Fibroblast of lung (primary cell): ENCODE data around the gene SERPIND1. TPM values are rescaled to one million over a fixed set of nuclear protein-coding genes. Genes with fewer than 3 reads are reported as not detected.

Source experiments
- DNase-seq, 2 donors: peaks; one replicate each; pipeline versions ENCODE4 v3.0.0 to v3.0.0-alpha.2; 2010; ENCODE audit warnings: low read depth in 2 of 2
- H2AFZ ChIP-seq: 2 replicates; pipeline ENCODE4 v1.5.1; 2012; ENCODE audit warnings: low read length, control low read depth, inconsistent platforms
- H3K27ac ChIP-seq: 2 replicates; pipeline ENCODE4 v1.5.1; 2011; ENCODE audit warnings: low read length, control low read depth; ENCODE audit not compliant: insufficient read depth
- H3K27me3 ChIP-seq: 2 replicates; pipeline ENCODE4 v1.5.1; 2011; ENCODE audit warnings: mild to moderate bottlenecking, low read length; ENCODE audit not compliant: control insufficient read depth, insufficient read depth
- H3K36me3 ChIP-seq: 2 replicates; pipeline ENCODE4 v1.5.1; 2011; ENCODE audit warnings: low read length; ENCODE audit not compliant: control insufficient read depth, insufficient read depth
- H3K4me1 ChIP-seq: 2 replicates; pipeline ENCODE4 v1.5.1; 2011; ENCODE audit warnings: low read length; ENCODE audit not compliant: control insufficient read depth, insufficient read depth; ENCODE audit errors: extremely low read depth
- H3K4me2 ChIP-seq: 2 replicates; pipeline ENCODE4 v1.5.1; 2011; ENCODE audit warnings: low read length, control low read depth; ENCODE audit not compliant: insufficient read depth; ENCODE audit errors: extremely low read depth
- H3K4me3 ChIP-seq, 4 experiments: fragments of 200-600 bp in 1 of 4; sonication (generic) in 1 of 4; replicated peaks in 1 of 4; 2 replicates each; pipeline ENCODE4 v1.5.1; 2011 to 2016; ENCODE audit warnings: low read length in 4 of 4, low read depth in 3 of 4, mild to moderate bottlenecking in 3 of 4, control low read depth in 2 of 4, inconsistent platforms in 1 of 4, mixed read lengths in 1 of 4; ENCODE audit not compliant: insufficient read depth in 1 of 4; ENCODE audit errors: control extremely low read depth in 1 of 4
- H3K79me2 ChIP-seq: 2 replicates; pipeline ENCODE4 v1.5.1; 2012; ENCODE audit warnings: mild to moderate bottlenecking, low read length, inconsistent platforms; ENCODE audit not compliant: control insufficient read depth, insufficient read depth
- H3K9ac ChIP-seq: 2 replicates; pipeline ENCODE4 v1.5.1; 2011; ENCODE audit warnings: mild to moderate bottlenecking, low read length, control low read depth; ENCODE audit not compliant: insufficient read depth
- H3K9me3 ChIP-seq: 2 replicates; pipeline ENCODE4 v1.5.1; 2012; ENCODE audit warnings: low read depth, low read length; ENCODE audit not compliant: control insufficient read depth, insufficient read depth
- H4K20me1 ChIP-seq: 2 replicates; pipeline ENCODE4 v1.5.1; 2011; ENCODE audit warnings: low read length; ENCODE audit not compliant: control insufficient read depth, insufficient read depth; ENCODE audit errors: extremely low read depth
- EZH2 ChIP-seq: IDR thresholded peaks from 2 replicates; pipeline ENCODE4 v1.5.1; 2012; ENCODE audit warnings: low read length, control low read depth, mild to moderate bottlenecking; ENCODE audit errors: missing control alignments
- polyA plus RNA-seq, 2 donors: library from polyadenylated mRNA; depleted of rRNA in 1 of 2; stranded (reverse) in 1 of 2; unstranded in 1 of 2; fragments of >200 nt; gene quantifications; 2 replicates each; pipeline ENCODE4 v1.2.1, GENCODE V29; 2011 to 2012; ENCODE audit warnings: missing spikeins in 1 of 2
- total RNA-seq: library from RNA; depleted of rRNA; stranded (reverse); fragments of >200 nt; gene quantifications from 2 replicates; pipeline ENCODE4 v1.2.1, GENCODE V29; 2014
- TF ChIP-seq, protein P1 (sequence below), 2 donors: IDR thresholded peaks in 1 of 2; conservative IDR thresholded peaks in 1 of 2; 1 replicate in 1 of 2; 2 replicates in 1 of 2; pipeline ENCODE4 v1.5.1; 2011 to 2012; ENCODE audit warnings: low read length in 2 of 2, control low read depth in 1 of 2, inconsistent platforms in 1 of 2, low read depth in 1 of 2, mild to moderate bottlenecking in 1 of 2

SERPIND1 gene
- total and polyA plus RNA-seq, 2 donors (not counting 1 experiment from before 2014, with no cell fraction given) = 0.03 TPM; not detected in 1

DNA sequence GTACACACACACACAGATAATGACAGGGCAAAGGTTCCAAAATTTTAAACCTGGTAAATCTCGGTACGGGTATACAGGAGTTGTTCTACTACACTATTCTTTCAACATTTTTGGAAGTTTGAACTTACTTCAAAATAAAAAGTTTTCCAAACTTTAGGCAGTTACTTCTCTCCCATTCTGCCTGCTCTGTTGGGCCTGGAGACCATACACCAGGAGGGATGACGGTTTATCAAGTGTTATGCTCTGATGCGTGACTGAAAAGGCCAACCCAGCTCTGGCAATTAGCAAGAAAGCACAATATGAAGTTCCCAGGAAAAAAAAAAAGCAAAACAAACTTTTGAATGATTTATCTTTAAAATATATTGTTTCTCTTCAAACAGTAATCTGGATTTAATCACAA, 969 bp downstream of the SERPIND1 start:
- Histone ChIP-seq H3K9ac (no peak overlapping the region), H3K4me2 (no peak overlapping the region), H4K20me1 (no peaks in the 10 kb centered on the region), H3K79me2 (no peaks in the 10 kb centered on the region), H3K9me3 (no peaks in the 10 kb centered on the region), H3K27ac (no peak overlapping the region), H3K4me1 (peaks cover 5% of the 10 kb centered on the region), H3K36me3 (peaks cover 2% of the 10 kb centered on the region), H2AFZ (no peak overlapping the region), H3K4me3 (no peak overlapping the region), H3K27me3 (no peaks in the 10 kb centered on the region)
- DNase-seq = no peak
- TF ChIP-seq, protein P1, sequence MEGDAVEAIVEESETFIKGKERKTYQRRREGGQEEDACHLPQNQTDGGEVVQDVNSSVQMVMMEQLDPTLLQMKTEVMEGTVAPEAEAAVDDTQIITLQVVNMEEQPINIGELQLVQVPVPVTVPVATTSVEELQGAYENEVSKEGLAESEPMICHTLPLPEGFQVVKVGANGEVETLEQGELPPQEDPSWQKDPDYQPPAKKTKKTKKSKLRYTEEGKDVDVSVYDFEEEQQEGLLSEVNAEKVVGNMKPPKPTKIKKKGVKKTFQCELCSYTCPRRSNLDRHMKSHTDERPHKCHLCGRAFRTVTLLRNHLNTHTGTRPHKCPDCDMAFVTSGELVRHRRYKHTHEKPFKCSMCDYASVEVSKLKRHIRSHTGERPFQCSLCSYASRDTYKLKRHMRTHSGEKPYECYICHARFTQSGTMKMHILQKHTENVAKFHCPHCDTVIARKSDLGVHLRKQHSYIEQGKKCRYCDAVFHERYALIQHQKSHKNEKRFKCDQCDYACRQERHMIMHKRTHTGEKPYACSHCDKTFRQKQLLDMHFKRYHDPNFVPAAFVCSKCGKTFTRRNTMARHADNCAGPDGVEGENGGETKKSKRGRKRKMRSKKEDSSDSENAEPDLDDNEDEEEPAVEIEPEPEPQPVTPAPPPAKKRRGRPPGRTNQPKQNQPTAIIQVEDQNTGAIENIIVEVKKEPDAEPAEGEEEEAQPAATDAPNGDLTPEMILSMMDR (conservative IDR thresholded peaks at IDR 0.05 in 1 of 2, IDR thresholded peaks at IDR 0.05 in 1 of 2; ENCODE audit: low read depth in 1 of 2, low read length in 2 of 2) = no peak
- TF ChIP-seq EZH2 = no peak

DNA sequence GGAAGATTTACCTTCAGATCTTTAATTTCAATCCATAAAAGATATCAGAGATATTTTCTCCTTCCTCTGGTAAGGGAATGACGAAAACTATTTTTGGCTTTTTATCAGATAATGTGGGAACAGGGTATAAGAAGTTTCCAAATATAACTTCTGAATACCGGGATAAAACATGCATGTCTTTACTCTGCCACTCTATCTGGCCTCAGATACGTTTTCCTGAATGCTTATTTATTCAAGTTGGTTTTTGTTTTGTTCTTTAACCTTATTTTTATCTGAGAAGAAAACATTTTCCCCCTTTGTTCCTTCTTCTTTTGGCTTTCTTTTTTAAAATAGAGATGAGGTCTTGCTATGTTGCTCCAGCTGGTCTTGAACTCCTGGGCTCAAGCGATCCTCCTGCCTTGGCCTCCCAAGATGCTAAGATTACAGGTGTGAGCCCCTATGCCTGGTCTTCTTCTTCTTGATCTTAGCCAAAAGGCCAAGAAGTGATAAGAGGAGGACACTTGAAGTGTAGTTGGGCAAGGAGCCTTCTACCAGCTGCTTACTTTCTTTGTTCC, 1.5 kb downstream of the SERPIND1 start:
- H3K4me1 ChIP-seq = peaks cover 5% of the 10 kb centered on the region
- H3K27me3 ChIP-seq = no peaks in the 10 kb centered on the region
- no peak overlapping the region for H3K27ac ChIP-seq
- H4K20me1 ChIP-seq = no peaks in the 10 kb centered on the region
- TF ChIP-seq, protein P1 (conservative IDR thresholded peaks at IDR 0.05 in 1 of 2, IDR thresholded peaks at IDR 0.05 in 1 of 2; ENCODE audit: low read depth in 1 of 2, low read length in 2 of 2) = no peak
- no peak for TF ChIP-seq EZH2
- H3K9ac ChIP-seq = no peak overlapping the region
- H2AFZ ChIP-seq = no peak overlapping the region
- DNase-seq = no peak
- no peaks in the 10 kb centered on the region for H3K79me2 ChIP-seq
- no peak overlapping the region for H3K4me2 ChIP-seq
- no peak overlapping the region for H3K4me3 ChIP-seq
- peaks cover 2% of the 10 kb centered on the region for H3K36me3 ChIP-seq
- no peaks in the 10 kb centered on the region for H3K9me3 ChIP-seq

DNA sequence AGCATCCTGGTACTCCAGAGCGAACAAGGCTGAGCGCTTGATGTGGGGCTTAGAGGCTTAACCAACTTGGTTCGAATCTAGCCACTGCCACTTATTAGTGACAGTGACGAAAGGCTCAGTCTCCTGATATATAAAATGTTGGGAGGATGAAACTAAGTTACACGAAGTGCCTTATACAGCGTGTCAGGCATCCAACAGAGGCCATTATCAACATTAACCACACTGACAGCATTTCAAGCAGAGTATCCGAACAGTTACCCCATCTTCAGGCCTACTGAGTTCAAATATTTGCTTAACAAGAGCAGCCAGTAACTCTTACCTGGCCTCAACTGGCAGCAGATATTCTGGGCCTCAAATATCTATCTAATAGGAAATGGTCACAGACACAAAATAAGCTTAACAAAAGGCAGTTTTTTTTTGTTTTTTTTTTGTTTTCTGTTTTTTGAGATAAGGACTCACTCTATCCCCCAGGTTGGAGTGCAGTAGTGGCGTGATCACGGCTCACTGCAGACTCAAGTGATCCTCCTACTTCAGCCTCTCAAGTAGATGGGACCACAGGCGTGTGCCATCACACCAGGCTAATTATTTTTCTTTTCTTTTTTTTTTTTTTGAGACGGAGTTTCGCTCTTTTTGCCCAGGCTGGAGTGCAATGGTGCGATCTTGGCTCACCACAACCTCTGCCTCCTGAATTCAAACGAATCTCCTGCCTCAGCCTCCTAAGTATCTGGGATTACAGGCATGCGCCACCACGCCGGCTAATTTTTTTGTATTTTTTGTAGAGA, 2.9 kb downstream of the SERPIND1 start:
- DNase-seq = no peak
- Histone ChIP-seq H3K27ac (no peak overlapping the region), H3K9me3 (no peaks in the 10 kb centered on the region), H3K9ac (no peak overlapping the region), H3K36me3 (peaks cover 2% of the 10 kb centered on the region), H4K20me1 (no peaks in the 10 kb centered on the region), H3K27me3 (no peaks in the 10 kb centered on the region), H3K4me2 (no peak overlapping the region), H3K79me2 (no peaks in the 10 kb centered on the region), H3K4me3 (no peak overlapping the region), H3K4me1 (peaks cover 5% of the 10 kb centered on the region), H2AFZ (no peak overlapping the region)
- TF ChIP-seq, protein P1 (conservative IDR thresholded peaks at IDR 0.05 in 1 of 2, IDR thresholded peaks at IDR 0.05 in 1 of 2; ENCODE audit: low read depth in 1 of 2, low read length in 2 of 2) = no peak
- no peak for TF ChIP-seq EZH2
